ENCODE results near the gene RAB11FIP3.

DNA sequence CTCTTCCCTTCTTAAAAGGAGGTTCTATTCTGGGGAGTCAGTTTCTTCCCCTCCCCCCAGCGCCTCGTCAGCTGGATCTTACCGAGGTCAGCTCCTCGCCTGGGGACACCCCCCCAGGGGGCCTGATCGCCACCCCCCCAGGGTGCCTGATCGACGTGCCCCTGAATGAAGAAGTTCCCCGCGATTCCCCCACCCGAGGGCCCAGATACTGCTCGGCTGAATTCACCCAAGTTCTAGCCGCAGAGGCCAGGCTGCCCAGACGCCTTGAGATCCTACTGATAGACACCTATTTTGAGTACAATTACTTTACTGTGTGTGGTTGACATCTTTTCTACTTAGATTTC is 1.4 kb downstream of the RAB11FIP3 start:
- TF ChIP-seq, protein P1, sequence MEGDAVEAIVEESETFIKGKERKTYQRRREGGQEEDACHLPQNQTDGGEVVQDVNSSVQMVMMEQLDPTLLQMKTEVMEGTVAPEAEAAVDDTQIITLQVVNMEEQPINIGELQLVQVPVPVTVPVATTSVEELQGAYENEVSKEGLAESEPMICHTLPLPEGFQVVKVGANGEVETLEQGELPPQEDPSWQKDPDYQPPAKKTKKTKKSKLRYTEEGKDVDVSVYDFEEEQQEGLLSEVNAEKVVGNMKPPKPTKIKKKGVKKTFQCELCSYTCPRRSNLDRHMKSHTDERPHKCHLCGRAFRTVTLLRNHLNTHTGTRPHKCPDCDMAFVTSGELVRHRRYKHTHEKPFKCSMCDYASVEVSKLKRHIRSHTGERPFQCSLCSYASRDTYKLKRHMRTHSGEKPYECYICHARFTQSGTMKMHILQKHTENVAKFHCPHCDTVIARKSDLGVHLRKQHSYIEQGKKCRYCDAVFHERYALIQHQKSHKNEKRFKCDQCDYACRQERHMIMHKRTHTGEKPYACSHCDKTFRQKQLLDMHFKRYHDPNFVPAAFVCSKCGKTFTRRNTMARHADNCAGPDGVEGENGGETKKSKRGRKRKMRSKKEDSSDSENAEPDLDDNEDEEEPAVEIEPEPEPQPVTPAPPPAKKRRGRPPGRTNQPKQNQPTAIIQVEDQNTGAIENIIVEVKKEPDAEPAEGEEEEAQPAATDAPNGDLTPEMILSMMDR (IDR thresholded peaks at IDR 0.05; ENCODE audit: low read depth, low read length): no peak
- no peak for TF ChIP-seq EZH2phosphoT487 (IDR thresholded peaks at IDR 0.05; ENCODE audit: low read depth)
